Skeletal muscle satellite cell (primary cell): Measurements from ENCODE around the gene ITM2A. TPM values are rescaled to one million over a fixed set of nuclear protein-coding genes. Genes with fewer than 3 reads are reported as not detected.

ENCODE experiments used
- H3K27me3 ChIP-seq: 2 replicates; pipeline ENCODE4 v1.7.0; 2013; ENCODE audit warnings: low read length; ENCODE audit not compliant: control insufficient read depth, insufficient read depth
- H3K36me3 ChIP-seq: 2 replicates; pipeline ENCODE4 v1.7.0; 2013; ENCODE audit warnings: mild to moderate bottlenecking, control low read depth, low read length; ENCODE audit not compliant: insufficient read depth
- H3K4me1 ChIP-seq: 2 replicates; pipeline ENCODE4 v1.7.0; 2013; ENCODE audit warnings: low read length; ENCODE audit not compliant: control insufficient read depth, insufficient read depth
- H3K4me2 ChIP-seq: 2 replicates; pipeline ENCODE4 v1.7.0; 2013; ENCODE audit warnings: mild to moderate bottlenecking, low read length
- H3K4me3 ChIP-seq: 2 replicates; pipeline ENCODE4 v1.7.0; 2013; ENCODE audit warnings: low read length
- H3K9ac ChIP-seq: 2 replicates; pipeline ENCODE4 v1.7.0; 2013; ENCODE audit warnings: mild to moderate bottlenecking, low read depth, low read length, moderate library complexity
- H3K9me3 ChIP-seq: replicated peaks from 2 replicates; pipeline ENCODE4 v1.7.0; 2013; ENCODE audit warnings: mild to moderate bottlenecking, control low read depth, low read length
- total RNA-seq: library from RNA; depleted of rRNA; stranded (reverse); fragments of >200 nt; gene quantifications from 2 replicates; pipeline ENCODE4 v1.2.3, GENCODE V29; 2012; rRNA removed

Gene ITM2A
- total RNA-seq, result 0.44 and 1.0 TPM in 2 replicates

DNA sequence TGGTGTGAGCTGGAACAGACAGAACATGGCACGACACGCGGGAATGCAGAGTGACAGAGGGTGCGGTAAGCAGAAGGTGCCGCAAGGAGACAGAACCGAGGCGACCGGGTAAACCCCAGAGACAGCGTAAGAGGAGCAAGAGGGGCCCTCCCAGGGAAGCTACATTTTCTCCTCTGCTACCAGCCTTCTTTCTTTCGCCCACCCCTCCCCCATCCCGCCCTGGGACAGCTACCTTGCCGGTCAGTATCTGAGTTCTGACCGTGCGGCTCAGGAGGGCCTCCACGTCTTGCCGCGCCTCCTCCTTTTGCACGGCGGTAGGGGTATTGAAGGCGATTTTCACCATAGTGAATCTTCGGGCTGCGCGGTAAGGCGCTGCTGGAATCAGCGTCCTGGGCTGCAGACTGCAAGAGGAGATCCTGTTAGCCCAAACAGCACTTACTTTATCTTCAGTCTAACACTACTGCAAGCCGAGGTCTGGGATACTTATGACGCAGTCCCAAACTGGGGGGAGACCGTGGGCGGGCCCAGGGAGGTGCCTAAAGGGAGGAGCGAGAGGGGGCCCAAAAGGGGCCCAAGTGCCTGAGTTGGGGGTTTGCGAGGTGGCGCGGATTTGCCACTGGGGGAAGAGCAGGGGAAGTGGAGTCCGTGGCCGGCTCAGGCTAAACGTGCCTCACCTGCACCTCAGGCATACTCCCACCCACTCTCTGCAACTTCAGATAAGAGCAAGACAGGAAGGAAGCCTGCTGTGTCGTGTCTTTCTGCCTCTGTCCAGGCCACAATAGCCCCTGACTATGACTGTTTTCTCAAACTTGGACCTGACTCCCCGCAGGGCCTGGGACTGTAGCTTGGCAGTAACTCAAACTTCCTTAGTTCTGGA, at the start of gene ITM2A:
ITM2A (minus strand) TSS at position 462 of the 877 bp plus-strand sequence; CDS start at position 343, 119 bp downstream.
- Histone ChIP-seq H3K36me3 (no peaks in the 10 kb centered on the region), H3K4me3 (no peak within 1 kb of the TSS), H3K27me3 (no peaks in the 10 kb centered on the region), H3K9ac (no peak within 1 kb of the TSS), H3K4me1 (no peaks in the 10 kb centered on the region), H3K4me2 (no peak within 1 kb of the TSS), H3K9me3 (no peaks in the 10 kb centered on the region)

DNA sequence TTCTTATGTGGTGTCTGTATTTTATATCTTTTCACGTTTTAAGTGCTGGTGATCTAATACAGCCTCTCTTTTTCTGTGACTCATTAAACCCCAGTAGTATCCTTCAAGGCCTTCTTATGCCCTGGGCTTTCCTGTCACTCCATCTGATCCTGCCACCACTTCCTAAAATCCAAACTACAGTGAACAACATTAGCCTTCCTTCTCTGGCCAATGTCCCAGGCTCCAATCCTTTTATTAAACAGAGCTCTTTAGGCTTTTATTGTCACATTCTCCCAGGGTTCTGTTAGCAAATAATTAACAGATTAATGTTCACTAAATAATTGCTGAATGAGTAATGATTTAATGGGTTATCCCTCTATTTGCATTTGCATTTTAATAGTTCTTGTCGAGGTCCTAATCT, 47.9 kb upstream of the ITM2A start:
- H3K4me2 ChIP-seq, result no peak overlapping the region
- no peaks in the 10 kb centered on the region for H3K27me3 ChIP-seq
- H3K9ac ChIP-seq, result no peak overlapping the region
- H3K4me3 ChIP-seq, result no peak overlapping the region
- H3K9me3 ChIP-seq, result no peaks in the 10 kb centered on the region
- H3K36me3 ChIP-seq, result no peaks in the 10 kb centered on the region
- no peaks in the 10 kb centered on the region for H3K4me1 ChIP-seq

DNA sequence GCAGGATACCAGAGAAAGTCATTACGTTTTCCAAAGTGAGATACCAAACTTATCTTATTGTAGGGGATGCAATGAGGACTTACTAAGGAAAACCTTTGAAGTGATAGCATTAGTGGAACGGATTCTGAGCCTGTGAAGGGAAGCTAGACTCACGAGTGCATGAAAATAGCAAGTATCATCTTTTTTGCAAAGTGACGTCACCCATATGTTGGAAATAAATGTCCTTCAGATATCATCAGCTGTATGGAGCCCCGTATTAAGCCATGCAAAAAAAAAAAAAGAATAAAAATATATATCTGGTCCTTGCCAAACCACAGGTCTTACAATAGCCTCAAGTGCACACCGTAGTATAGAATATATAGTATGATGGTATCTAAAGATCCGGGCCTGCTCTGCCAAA, 46.8 kb upstream of the ITM2A start:
- Histone ChIP-seq H3K36me3 (no peaks in the 10 kb centered on the region), H3K4me1 (no peaks in the 10 kb centered on the region), H3K27me3 (no peaks in the 10 kb centered on the region), H3K9me3 (no peaks in the 10 kb centered on the region), H3K4me2 (no peak overlapping the region), H3K4me3 (no peak overlapping the region), H3K9ac (no peak overlapping the region)

DNA sequence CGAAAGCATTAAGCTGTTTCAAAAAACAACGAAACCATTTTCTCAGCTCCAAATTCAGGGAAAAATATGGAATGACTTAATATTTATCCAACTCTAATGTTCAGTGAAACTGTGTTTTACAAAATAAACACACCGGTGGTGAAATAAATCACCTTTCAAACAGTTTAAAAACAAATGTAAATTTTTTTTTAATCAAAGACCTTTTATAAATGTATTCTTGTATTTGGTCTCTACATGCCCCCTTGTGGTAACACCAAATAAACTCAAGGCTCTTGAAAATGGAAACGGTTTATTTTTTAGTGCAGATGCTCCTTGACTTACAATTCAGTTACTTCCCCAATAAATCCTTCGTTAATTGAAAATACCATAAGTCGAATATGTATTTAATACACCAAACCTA, 45.8 kb upstream of the ITM2A start:
- H3K9ac ChIP-seq, result no peak overlapping the region
- H3K4me3 ChIP-seq, result no peak overlapping the region

DNA sequence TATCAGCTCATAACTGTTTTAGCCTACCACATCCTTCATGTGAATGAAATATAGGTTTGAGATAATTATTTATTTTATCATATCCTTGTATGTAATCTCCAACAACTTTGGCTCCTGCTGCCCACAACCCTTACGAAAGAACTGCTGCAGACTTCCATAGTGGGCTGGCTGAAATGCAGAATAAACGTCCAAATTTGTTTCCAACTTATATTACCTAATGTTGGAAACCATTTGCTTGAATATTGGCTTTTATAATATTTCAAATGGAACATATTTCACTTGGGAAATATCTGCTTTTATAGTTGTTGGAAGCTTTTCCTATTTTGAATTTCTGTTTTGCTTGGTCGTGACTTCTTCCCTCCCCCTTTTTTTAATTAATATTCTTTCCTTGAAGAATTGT, 45.0 kb upstream of the ITM2A start:
- Histone ChIP-seq H3K27me3 (no peaks in the 10 kb centered on the region), H3K4me3 (no peak overlapping the region), H3K9me3 (no peaks in the 10 kb centered on the region), H3K9ac (no peak overlapping the region), H3K4me1 (no peaks in the 10 kb centered on the region), H3K4me2 (no peak overlapping the region), H3K36me3 (no peaks in the 10 kb centered on the region)

More for the DNA sequence above, 45.8 kb upstream of the ITM2A start:
- Histone ChIP-seq H3K36me3 (no peaks in the 10 kb centered on the region), H3K4me2 (peak overlapping the region; percentile 28), H3K9me3 (no peaks in the 10 kb centered on the region), H3K4me1 (no peaks in the 10 kb centered on the region), H3K27me3 (no peaks in the 10 kb centered on the region)

DNA sequence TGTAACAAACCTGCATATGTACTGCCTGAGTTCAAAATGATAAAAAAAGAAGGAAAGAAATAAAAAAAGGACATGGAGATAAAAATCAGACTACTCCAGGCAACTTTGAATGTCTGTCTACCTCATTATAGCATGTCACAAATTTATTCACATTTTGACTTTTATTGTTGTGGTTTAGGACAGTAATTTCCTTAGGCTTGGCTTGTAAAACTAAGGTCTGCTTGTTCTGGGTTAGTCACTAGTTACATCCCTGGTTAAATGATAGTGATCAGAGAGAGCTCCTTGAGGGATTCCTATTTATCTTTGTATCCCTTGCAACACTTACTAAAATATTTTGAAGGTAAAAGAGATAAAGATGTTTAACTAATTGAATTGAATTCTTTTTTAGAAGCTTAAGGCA, 42.5 kb upstream of the ITM2A start:
- Histone ChIP-seq H3K4me3 (no peak overlapping the region), H3K4me2 (no peak overlapping the region), H3K36me3 (no peaks in the 10 kb centered on the region), H3K9me3 (no peaks in the 10 kb centered on the region), H3K27me3 (no peaks in the 10 kb centered on the region), H3K9ac (no peak overlapping the region), H3K4me1 (no peaks in the 10 kb centered on the region)

DNA sequence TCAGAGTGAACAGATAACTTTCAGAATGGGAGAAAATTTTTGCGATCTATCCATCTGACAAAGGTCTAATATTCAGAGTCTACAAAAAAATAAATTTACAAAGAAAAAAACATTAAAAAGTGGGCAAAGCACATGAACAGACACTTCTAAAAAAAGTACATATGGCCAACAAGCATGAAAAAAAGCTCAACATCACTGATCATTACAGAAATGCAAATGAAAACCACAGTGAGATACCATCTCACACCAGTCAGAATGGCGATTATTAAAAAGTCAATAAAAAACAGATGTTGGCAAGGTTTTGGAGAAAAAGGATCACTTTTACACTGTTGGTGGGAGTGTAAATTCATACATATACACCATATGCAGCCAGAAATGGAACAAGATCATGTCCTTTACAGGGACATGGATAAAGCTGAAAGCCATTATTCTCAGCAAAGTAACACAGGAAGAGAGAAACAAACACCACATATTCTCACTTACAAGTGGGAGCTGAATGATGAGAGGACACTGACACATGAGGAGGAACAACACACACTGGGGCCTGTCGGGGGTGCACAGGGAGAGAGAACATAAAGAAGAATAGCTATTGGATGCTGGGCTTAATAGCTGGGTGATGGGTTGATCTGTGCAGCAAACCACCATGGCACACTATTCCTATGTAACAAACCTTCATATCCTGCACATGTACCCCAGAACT, 41.6 kb upstream of the ITM2A start:
- Histone ChIP-seq H3K4me3 (no peak overlapping the region), H3K4me1 (no peaks in the 10 kb centered on the region), H3K4me2 (no peak overlapping the region), H3K9ac (no peak overlapping the region), H3K9me3 (no peaks in the 10 kb centered on the region), H3K36me3 (no peaks in the 10 kb centered on the region), H3K27me3 (no peaks in the 10 kb centered on the region)

DNA sequence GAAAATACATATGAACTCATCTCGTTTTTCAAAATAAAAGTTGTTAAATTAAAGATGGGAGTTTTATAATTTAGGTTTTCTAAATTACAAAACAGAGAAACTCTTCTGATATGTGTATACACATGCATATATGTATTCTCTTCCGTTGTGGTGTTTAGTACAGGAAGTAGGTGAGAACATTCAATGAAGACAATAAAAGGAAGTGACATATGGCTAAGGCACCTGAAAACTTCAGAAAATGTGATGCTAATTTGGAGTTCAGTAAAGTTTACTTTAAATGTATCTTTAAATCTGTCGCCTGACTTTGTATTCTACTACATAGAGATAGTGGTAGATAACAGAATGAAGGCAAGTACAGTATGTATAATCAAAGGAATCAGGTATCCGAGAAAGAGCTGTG, 33.5 kb upstream of the ITM2A start:
- Histone ChIP-seq H3K4me2 (no peak overlapping the region), H3K27me3 (no peaks in the 10 kb centered on the region), H3K4me3 (no peak overlapping the region), H3K9ac (no peak overlapping the region), H3K36me3 (no peaks in the 10 kb centered on the region), H3K4me1 (no peaks in the 10 kb centered on the region), H3K9me3 (no peaks in the 10 kb centered on the region)

DNA sequence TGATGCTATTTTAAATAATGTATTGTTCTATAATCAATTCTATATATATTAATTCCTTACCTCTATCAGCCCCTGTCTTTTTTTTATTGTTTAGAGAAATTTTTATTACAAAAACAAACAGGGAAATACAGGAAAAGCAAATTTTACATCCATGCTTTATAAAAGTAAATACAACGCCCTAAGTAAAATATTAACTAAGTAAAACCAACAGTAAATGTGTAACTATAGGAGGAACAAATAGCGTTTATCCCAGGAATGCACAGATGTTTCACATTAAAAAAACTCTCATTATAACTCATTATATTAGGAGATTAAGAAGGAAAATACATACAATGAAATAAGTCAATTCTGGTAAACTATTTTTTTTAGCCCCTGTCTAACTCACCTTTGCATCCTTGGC, 8.2 kb upstream of the ITM2A start:
- Histone ChIP-seq H3K36me3 (no peaks in the 10 kb centered on the region), H3K27me3 (no peaks in the 10 kb centered on the region)

DNA sequence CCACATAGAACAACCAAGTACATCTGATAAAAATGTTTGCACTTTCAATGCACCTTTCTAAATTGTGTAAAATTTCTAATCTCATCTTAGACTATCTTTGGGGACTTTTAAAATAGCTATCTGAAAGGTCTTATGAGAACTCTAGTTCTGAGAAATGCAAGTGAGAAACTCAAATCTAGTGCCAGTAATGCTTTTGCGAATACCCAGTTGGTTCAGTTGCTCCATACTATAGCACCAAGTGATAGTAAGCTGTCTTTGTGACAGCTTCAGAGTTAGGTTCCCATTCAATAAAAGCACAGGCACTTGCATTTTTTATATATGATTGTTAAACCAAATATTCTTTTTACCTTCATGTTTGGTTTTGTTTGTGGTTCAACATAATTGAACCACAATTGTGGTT, 4.5 kb upstream of the ITM2A start:
- H3K27me3 ChIP-seq, result no peaks in the 10 kb centered on the region
- no peak overlapping the region for H3K4me3 ChIP-seq
- H3K36me3 ChIP-seq, result no peaks in the 10 kb centered on the region
- no peaks in the 10 kb centered on the region for H3K4me1 ChIP-seq
- no peaks in the 10 kb centered on the region for H3K9me3 ChIP-seq
- no peak overlapping the region for H3K9ac ChIP-seq
- H3K4me2 ChIP-seq, result no peak overlapping the region

More for the DNA sequence above, 8.2 kb upstream of the ITM2A start:
- Histone ChIP-seq H3K4me1 (no peaks in the 10 kb centered on the region), H3K4me3 (no peak overlapping the region), H3K4me2 (no peak overlapping the region), H3K9me3 (no peaks in the 10 kb centered on the region), H3K9ac (no peak overlapping the region)

DNA sequence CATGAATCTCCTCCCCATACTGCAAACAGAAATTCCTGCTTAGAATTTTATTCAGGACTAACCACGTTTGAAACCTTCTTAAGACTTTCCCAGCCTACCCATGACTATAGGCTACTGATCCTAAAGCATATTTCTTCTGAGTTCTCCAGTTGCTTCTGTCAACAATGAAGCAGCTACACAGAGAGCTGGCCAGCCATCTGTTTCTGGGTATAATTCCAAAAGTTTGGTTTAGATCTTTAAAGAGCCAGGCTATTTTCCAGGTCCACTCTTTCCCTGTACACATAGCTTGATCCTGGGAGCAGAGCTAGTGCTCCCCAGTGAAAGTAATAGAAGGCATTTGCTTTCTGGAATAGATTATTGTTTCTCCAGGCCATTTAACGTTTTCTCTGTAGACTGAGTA, 4.0 kb upstream of the ITM2A start:
- no peaks in the 10 kb centered on the region for H3K4me1 ChIP-seq
- H3K4me3 ChIP-seq, result no peak overlapping the region
- no peaks in the 10 kb centered on the region for H3K9me3 ChIP-seq
- no peak overlapping the region for H3K9ac ChIP-seq
- H3K4me2 ChIP-seq, result no peak overlapping the region
- no peaks in the 10 kb centered on the region for H3K27me3 ChIP-seq
- no peaks in the 10 kb centered on the region for H3K36me3 ChIP-seq
